HG02840 (cell line): Measurements from ENCODE around the gene BCOR.

ENCODE experiments used
- ATAC-seq: cut with Tn5 transposase; IDR thresholded peaks from one replicate; pipeline ENCODE4 v1.9.1; 2021; ENCODE audit warnings: mild to moderate bottlenecking, moderate library complexity, moderate number of reproducible peaks; ENCODE audit not compliant: unreplicated experiment, low FRiP score

BCOR gene

DNA sequence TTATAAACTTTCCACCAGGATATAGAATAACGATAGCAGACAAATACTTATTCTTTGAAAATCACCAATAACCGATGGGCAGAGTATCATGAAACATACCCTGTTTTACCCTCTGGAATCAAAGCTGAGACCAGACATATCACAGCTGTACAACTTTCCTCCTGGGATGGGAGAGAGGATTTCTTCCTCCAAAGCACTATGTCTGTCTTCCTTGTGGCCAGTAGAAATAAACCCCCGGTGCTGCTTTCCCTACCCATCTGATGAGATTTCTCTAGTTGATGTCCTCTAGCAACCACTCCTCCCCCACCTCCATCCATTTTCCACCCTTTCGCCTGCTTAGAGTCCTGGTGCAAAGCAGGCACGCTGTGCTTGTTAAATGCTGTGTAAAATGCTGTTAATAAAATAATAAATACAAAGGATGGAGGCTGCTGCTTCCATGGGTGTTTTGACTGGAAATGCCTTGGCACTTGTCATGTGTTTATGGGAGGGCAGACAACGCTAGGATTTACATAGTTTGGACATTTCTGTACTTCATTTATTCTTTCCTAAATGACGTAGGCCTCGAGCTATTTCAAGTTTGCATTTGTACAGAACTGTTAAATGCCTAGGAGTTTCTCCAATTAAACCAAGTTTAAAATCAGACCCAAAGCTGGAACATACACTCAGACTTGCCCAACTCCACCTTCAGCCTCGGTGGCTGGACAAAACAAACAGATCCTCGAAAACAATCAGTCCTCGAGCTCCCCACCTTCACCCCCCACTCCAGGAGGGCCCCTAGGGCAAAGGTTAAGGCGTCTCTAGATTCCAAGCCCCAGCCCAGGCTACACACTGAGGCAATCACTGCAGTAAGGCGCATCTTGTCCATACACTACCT, 10.1 kb downstream of the BCOR start:
- ATAC-seq, result no peak

DNA sequence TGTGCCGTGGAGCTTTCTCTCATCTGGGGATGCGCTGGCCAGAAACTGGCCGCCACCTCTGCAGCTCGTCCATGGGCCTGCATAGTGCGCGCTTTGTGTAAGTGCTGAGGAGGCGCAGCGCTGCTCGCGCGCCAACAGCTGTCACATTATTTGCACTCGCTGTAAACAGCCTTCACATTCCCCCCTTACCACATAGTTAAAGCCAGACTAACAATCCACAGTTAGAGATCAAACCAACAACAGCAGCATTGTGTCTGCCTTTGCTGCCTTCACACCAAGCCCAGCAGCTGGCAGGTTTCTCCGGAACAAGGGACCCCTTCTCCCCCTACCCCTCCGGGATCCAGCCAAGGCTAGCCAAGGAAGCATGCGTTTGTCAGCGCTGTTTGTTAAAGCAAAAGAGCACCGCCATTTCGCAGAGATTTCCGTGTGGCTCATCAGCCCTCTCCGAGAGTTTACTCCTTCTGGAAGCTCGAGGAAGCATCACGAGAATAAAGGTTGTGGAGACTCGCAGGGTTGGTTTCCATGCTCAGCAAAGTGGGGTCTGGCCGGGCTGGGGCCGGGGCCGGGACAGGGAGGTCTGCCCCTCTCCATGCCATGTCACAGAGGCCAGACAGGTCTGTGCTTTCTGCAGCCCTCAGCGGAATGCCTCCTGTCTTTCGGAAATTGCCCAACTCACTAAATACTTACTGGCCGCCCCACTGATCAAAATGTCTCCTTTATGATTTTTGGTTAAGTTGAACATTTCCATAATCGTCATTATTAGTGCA, 11.0 kb downstream of the BCOR start:
- no peak for ATAC-seq

DNA sequence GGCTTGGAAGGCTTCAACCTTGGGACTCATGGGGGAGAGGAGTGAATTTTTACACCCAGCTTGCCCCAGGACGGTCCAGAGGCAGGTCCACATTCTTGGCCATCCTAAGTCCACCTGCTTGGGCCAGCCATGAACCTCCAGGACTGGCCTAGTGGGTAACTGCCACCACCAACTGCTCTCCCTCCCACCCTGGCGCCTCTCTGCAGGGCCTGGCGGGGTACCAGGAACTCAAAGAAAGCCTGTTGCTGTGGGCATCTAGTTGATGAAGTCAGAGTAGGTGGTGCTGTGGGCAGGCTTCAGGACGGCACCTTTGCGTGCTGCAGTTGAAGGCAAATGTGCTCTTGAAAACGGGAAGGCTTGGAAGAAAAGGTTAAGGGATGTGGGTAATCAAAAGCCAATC, 12.0 kb downstream of the BCOR start:
- ATAC-seq, result no peak

DNA sequence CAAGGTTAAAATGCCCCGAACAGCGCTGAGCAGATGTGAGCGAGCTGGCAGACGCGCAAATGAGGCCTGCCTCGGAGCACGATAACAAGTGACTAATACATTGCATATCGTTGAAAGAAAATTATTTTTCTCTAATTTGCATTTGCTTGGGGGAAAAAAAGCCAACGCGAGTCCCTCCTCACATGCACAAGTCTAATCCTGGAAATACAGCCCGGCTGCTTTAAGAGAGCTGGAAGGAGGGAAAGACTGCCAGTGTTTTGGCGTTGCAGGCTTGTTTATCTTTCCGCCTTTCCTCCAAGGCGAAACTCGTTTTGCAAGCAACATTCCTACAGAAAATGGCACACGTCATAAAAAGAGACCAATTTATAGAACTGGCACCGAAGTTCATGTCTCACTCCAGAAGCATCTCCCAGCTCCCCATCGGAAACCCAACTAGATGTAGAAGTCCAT, 12.6 kb downstream of the BCOR start:
- ATAC-seq, result no peak

DNA sequence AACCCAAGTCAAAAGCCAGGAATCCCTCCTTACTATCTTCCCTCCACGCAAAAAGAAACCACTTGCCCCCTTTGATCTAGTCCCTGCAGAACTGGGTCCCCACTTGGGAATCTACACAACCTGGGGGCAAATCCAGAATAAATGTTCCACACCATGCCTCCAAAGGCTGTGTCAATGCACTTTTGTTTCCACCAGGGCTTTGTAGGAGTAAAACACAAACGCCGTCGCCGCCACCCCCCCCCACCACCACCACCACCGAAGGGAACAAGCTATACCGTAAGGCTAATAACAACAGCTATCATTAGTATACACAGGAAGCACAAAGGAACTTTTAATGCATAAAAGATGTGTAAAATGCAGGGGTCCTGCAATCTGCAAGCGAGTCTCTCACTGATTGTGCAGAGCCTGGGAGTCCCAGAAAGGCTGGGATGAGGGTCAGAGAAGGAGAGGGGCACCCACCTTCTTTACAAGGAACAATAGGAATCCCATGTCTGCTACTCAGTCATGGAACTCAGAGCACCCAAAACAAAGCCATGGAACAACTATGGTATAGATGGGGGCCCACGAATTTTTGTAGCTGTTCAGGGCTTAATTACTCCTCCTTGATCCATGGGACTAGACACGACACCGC, 13.2 kb downstream of the BCOR start:
- no peak for ATAC-seq

DNA sequence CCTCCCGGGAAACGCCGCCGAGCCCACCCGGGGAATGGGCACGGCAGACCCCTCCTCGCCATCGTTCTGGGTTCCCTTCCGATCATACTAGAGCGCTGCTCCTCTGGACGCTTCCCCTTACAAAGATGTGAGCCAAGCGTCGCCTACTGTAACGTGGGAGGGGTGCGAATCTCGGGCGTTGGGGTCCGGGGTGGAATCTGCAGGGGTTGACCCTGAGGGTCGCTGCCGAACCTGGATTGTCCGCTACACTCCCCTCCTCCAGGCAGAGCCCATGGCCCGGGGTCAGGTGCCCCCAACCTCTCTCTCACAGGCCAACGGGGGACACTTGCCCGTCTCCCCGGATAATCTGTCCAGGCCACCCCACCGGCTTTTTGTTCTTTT, 13.8 kb downstream of the BCOR start:
- ATAC-seq, result no peak

DNA sequence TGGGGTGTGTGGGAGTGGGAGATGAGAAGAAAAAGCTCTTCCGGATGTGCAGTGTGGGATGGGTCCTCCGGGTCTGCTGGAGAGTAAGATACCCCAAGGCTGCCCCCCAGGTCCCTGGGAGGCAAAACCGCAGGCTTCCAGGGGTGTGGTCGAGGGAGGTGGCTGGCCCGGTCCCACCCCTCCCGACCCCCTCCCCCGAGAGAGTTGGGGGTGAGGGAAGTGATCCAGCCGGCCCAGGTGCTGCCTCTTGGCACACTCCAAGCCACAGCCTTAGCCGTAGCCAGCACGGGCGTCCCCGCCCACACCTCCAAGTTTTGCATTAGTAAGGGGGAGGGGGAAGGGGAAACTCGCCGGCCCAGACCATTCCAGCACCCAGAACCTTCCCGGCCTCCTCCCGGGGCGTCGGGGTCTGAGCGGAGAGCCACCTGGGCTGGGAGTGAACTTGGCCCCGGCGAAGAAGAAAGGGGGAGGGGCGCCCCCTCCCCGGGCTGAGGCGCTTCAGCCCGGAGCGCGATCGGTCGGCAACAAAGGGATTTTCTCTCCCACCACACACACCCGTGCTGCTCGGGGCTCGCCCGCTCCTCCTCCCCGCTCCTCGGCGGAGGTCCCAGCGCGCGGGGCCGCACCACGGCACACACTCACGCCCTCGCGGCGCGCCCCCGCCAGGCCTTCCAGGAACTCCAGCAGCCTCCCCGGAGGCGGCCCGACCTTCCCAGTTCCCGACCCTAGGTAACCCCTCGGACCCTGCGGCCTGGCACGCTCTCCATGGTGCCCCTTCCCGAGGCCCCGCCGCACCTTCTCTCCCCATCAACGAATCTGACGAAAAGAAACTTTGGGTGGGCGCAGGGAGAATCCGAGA, 14.4 kb downstream of the BCOR start:
- ATAC-seq, result no peak

DNA sequence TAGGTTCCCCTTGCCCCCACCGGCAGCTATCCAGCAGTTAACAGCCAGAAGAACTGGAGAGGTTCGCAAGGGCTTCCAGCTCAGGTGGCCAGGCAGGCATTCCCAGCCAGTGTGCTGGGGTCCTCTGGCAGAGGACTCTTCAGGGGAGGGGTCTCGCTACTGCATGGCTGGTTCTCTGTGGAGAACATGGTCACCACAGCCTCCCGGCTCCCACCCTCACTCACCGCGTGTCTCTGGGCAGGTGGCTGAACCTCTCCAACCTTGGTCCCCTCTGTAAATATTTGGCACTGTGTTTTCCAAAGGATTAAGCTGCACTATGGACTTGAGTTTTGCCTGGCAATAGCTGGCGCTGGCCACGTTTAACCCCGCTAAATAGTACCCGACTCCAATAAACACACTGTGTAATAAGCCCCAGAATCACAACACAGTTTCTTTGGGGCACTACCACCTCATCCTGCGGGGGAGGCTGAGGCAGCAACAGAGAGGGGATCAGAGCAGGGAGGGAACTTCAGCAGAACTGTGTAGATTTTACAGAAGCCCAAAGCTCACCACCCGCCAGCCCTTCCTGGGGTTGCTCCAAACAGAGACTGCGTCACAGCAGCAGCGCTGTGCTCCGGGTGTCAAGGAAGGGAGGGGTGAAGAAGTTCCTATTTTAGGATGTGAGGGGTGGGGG, 15.2 kb downstream of the BCOR start:
- no peak for ATAC-seq

DNA sequence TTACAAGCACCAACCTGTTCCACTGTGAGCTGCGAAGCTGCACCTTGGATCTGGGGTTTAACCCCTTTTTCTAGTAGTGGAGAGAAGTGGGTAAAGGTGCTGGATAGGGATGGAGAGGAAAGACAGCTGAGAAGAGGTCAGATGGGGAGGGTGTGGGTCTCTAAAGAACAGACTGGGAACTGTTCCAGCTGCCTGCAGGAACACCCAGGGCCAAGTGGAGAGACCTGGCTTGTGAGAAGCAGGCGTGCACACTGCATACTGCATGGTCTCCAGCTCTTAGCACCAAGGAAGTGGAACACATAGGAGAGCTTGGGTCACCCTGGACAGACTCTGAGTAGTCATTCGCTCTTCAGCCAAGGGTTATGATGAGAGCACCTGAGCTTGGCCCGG, 16.1 kb downstream of the BCOR start:
- no peak for ATAC-seq

DNA sequence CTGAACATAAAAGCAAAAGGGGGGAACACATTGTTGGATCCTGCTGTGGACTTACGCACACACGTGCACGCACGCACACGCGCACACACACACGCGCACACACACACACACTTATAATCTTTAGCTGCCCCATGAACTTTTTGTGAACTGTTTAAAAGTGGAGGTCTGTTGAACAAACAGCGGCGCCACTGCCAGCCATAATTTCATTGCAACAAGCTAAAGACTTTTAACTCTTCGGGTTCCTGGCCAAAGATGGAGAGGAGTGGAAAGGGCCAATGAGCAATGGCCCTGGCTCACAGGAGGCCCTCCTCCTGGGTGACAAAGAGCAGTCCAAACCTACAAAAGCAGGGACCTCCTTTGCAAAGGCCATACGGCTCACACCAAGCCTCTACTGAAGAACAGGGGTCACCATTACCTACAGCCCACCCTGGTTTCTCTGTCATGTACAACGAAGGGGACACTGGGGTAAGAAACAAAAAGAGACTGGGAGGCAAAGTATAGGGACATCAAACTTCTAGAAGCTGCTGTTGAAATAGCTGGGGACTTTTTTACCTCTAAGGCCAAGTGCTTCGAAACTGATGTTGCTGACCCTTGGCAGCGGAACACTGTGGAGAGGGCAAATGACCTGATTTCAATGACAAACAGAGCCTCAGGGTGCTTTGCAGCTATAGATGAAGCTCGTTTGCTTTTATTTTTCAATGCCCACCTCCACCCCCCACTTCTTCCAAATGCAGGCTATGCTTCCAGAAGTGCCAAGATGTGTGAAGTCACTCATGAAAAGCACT, 16.7 kb downstream of the BCOR start:
- ATAC-seq, result no peak

DNA sequence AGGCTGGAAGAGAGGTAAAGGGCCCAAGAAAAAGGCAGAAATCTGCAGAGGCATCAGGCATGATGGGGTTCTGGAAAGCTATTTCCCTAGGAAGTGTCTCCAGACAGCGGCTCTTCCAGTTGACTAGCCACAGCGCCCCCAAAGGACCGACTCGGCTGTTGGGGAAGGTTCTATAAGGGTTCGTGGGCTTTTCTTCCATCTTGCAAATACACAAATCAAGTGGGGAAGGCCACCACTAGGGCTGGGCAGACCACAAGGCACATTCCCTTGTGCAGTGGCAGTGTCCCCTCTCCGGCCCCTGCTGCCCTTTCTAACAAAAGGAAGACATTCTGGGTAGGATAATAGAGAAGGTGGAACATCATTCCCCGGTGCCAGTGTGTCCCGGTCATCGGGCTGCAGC, 18.2 kb downstream of the BCOR start:
- no peak for ATAC-seq

DNA sequence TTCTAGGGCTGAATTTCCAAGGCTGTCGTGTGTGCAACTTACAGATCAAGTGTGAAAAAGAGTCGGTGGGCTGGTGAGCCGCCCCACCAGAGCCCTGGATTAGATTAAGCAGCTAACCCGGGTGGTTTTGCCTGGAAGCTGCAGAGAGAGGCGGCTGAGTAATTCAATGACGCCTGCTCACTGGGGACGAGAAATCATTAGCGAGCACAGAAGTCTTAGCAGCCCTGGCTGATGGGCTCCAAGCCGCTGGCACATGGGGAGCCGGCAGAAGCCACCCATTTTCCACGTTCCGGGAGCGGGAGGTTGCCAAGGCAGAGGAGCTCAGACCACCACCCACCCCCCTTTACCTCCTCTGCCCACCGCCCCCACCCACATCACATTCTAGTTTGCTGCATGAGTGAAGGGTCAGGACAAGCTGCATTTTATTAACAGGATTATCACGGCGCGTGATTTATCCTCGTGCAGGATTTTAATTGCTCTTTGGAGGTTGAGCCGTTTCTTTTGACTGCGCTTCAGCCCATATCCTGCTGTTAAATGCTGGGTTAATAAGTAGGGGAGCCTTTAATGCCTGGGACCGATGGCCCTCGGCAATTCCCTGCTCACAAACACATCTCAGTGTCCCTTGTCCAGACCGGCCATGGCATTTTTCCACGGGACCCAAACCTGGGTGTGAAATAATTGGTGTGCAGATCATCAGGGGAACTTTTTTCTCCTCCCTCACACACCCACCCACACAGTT, 19.1 kb downstream of the BCOR start:
- ATAC-seq, result no peak

DNA sequence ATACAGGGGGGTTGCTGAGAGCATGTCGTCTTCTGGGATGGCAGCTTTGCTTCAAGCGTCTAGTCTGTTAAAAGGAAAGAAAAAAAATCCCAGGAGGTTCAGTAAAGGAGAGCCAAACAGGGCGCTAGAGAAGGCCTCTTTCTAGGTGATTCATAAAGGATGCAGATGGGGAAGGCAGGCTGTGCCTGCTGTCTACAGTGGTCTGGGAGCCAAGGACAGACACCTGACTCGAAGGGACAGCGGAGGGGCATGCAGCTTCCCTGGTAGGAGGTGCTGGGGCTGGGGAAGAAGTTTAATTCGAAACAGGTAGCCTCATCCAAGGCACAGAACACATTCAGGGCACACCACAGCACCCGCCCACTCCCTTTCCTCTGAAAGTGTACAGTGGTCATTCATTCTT, 19.9 kb downstream of the BCOR start:
- ATAC-seq, result no peak

DNA sequence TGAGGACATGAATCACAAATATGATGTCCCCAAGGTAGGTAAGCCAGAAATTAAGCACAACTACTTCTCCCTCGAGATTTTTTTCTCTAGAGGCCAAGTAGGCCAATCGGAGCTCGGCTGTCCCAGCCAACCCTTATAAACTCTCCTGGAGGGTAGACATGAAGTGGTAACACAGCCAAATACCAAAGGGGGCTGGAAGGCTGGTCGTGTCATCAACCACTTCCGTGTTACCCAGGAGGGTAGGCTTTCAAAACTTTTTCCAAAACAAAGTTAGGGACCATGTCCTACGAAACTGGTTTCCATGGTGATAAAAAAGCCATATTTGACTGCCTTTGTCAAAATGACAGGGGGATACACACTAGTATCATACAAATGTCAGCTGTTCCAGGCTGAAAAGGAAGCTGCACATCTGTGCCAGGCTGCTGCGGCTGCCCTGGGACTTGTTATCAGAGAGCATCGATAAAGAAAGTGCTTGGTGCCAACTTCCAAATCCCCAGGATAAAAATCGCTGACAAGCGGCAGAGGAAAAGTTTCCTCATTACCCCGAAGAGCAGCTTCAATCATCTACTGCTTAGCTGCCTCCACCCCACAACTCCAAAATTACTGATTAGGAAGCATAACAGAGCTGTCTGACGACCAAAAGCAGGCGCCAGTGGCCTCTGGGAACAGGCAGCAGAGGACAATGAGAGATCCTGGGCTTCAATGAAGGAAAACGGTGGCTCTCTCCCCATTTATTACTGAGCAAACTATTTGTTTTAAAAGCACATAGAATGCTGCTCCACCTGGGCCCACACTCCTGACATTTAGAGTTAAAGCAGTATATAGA, 20.8 kb downstream of the BCOR start:
- ATAC-seq, result no peak

DNA sequence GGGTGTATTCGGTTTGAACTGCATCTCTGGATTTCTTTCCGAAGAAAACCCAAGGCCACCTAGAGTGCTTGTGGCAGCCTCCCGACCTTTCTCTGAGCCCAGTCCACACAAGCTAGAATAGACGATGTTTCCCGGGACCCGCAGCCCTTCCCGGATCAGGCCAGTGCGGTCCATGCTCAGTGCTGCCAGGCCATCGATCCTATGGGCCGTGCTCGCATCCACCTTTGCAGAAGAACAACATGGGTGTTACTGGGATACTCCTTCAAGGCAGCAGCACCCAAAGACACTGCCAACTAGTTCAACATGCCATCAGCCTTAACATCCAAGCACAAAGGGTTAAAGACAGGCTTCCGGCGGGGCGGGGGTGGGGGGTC, 22.8 kb downstream of the BCOR start:
- no peak for ATAC-seq

DNA sequence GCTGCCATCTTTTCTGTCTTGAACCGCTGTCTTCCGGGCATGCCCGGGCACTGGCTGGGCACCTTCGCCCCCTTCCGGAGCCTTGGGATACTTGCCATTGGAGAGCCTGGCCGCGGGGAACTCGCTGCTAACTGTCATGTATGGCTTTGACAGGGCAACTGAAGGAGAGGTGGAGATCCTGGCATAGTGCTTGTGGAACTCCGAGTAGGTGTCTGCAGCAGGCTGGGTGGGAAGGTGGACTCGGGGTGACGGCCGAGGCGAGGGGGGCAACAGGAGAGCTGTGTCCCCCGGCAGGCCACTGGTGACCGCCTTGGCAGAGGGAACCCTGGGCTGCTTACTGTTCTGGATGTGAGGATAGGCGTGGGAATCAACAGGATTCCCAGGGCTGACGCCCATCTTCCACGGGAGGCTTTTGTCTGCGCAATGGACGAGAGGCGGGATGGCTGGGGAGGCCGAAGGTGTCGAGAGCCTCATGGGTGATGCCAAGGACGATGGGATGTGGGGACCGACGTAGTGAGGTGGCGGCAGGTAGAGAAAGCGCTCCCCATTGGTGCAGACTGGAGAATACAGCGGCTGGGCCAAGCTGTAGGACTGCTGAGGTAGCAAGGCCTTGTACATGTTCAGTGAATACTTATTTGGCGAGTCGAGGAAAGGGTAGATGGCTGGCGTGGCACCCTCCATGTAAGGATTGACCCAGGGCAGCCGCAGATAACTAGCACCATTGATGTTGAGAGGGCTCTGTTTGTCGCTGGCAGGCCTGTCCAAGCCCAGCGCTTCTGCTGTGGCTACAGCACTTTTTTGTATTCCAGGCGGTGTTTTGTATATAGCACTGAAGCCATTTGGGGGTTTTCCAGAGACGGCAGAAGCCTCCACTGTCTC, 23.4 kb downstream of the BCOR start:
- no peak for ATAC-seq
